GM19372 (cell line): ENCODE measurements around the gene RRAS2.
"Not testable (repeated sequence)": the region's sequence is repeated elsewhere in the genome, so short reads cannot be mapped to it uniquely, and the experiment has no call there.

Experiments used
- ATAC-seq: cut with Tn5 transposase; IDR thresholded peaks from one replicate; pipeline ENCODE4 v1.9.1; 2021; ENCODE audit warnings: mild to moderate bottlenecking, low read depth, moderate library complexity; ENCODE audit not compliant: unreplicated experiment

The RRAS2 gene

GRCh38 chr11:14373941-14374646 lies 15.1 kb upstream of the RRAS2 start:
- no peak for ATAC-seq

DNA sequence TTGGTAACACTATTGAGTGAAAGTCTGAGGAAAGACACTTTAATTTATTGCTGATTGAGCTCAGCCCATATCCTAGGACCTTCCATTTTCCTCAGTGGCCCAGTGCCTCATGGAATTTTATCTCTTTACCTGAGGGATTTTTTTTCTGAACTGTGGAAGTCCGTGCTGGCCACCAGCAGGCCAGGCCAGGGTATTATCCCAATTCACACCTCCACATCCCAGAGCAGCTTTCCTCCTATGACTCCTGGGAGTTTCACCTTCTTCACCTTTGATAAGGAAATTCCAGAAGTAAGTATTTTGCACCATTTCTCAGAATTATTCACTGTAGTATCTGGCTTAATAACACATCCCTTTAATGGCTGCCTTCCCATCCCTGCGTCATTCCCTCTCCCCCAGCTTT lies 13.0 kb upstream of the RRAS2 start:
- ATAC-seq = no peak

- ATAC-seq = no peak
Measured at GRCh38 chr11:14371249-14371648, 12.3 kb upstream of the RRAS2 start.

DNA sequence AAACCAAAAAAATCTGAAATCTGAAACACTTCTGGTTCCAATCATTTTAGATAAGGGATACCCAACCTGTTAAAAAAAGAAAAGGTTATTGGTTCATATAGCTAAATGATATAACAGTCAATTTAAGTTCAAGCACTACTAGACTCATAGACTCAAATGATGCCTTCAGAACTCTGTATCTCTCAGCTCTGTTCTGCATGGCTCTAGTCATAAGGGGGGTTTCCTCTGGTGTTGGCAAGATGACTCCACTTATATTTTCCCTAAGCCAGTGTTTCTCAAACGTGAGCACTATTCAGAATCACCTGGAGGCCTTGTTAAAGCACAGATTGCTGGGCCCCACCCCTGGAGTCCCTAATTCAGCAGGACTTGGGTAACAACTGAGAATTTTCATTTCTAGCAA lies 11.5 kb upstream of the RRAS2 start:
- ATAC-seq = no peak

GRCh38 chr11:14369598-14369997 lies 10.6 kb upstream of the RRAS2 start:
- ATAC-seq = no peak

GRCh38 chr11:14366936-14367335 lies 8.0 kb upstream of the RRAS2 start:
- no peak for ATAC-seq

- ATAC-seq = no peak
Measured at GRCh38 chr11:14364322-14364721, 5.3 kb upstream of the RRAS2 start.

DNA sequence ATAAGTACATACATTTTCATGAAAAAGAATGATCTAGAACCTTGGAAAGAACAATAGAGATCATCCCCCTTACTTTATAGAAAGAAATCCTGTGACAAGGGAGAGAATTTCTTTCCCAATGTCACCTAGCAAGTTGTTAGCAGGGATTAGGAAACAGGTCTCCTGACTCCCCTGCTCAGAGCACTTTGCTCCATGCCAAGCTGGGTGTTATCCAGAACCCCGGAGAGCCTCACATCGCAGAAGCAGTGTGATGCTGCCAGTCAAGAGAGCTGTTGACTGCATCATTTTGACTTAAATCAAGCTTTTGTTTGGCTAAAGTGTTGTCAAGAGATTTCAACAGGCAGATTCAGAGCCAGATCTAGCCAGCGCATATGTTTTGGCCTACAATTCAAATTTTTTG lies 3.6 kb upstream of the RRAS2 start:
- ATAC-seq = no peak

DNA sequence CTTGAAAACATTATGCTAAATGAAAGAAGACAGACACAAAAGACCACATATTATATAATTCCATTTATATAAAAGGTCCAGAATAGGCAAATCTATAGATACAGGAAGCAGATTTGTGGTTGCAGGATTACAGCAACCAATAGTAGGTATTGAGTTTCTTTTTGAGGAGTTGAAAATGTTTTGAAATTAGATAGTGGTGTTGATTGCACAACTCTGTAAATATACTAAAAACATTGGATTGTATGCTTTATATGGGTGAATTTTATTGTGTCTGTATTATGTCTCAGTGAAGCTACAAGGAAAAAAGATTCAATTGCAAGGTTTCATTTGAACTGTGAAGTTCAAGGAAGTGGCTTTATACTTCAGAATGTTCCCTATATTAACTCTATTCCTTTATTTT lies 3.0 kb upstream of the RRAS2 start:
- no peak for ATAC-seq

DNA sequence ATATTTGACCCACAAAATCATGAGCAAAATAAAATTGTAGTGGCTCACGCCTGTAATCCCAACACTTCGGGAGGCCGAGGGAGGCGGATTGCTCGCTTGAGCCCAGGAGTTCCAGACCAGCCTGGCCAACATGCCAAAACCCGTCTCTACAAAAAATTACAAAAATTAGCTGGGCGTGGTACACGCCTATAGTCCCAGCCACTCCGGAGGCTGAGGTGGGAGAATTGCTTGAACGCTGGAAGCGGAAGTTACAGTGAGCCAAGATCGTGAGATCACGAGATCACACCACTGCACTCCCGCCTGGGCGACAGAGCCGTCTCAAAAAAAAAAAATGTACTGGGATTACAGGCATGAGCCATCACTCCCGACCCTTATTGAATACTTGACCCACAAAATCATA lies 2.0 kb upstream of the RRAS2 start:
- no peak for ATAC-seq

DNA sequence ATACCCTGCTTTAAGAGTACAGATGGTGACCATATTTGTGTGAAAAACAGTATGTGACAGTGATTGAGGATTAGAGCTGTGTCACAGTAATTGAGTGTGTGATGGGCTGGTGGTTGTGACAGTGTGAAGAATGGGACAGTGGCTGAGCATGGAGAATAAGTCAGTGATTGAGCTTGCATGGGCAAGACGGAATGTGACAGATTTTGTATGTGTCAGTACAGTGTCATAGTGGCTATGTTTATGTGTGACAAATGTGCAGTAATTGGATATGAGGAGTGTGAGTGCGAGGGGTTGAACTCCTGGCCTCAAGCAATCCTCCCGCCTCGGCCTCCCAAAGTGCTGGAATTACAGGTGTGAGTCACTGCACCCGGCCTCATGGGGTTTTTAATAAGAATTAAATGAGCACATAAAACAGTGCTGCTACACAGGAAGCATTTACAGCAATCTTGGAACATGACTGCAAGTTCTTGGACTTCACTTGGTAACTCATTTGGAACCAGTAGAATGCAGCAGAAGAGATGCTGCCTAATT lies 583 bp upstream of the RRAS2 start:
- ATAC-seq = no peak

DNA sequence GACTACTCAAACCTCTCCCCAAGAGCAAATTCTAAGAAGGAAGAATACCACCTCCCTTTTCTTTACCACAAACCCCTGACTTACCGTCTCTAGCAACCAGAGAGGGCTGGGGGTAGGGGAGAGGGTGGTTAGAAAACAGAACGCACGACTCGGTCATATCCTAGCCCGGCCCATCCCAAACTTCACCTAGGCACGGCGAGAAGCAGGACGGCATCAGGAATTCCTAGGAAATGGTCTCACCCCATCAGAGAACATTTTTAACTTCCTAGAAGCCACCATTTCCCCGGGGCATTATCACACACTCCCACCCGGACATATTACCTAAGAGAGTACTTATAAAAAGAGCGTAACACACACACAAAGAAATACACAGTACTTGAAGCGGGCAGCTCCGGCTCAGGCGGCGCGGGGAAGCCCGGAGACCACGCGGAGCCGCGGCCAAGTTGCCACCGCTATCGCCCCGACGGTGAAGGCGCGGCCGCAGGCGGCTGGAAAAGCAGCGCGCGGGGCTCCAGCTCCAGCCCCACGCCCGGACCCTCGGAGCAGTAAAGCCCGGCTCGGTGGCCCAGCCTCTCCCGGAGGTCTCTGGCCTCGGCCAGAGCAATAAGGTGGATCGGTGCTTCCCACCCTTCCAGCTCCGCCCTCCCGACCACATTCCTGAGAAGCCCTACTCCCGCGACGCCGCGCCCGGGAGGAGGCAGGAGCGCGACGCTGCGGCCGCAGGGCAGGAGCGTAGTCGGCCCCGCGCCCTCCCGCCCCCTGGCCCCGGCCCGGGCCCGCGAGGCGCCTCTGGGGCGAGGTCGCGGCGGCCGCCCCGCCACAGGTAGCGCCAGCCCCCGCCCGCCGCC lies 878 bp downstream of the RRAS2 start:
- ATAC-seq = peak; percentile 46

- ATAC-seq = no peak
Measured at GRCh38 chr11:14356342-14356741, 2.6 kb downstream of the RRAS2 start.

- not testable (repeated sequence) for ATAC-seq
Measured at GRCh38 chr11:14354604-14355003, 4.4 kb downstream of the RRAS2 start.

- no peak for ATAC-seq
Measured at GRCh38 chr11:14350716-14351238, 8.2 kb downstream of the RRAS2 start.

- no peak for ATAC-seq
Measured at GRCh38 chr11:14350215-14350614, 8.8 kb downstream of the RRAS2 start.

- ATAC-seq = no peak
Measured at GRCh38 chr11:14347991-14348390, 11.0 kb downstream of the RRAS2 start.

GRCh38 chr11:14347494-14347893 lies 11.5 kb downstream of the RRAS2 start:
- ATAC-seq = no peak

GRCh38 chr11:14346303-14346955 lies 12.6 kb downstream of the RRAS2 start:
- ATAC-seq = no peak

DNA sequence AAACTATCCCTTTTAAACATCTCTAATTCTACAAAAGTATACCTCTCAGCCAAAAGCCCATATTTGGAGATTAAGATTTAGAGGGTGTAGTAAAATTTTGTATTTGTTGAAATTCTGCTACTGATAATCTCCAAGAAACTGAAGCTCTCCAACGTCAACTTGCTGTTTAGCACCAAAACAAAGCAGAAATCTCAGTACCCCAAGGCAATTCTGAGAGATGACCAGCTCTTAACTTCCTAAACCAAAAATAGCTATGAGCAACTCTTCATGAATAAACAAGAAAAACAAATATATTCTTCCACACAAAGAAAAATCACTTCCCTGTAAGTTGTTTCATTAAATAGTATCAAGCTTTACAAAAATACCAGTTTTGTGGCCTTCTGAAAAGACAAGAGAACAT lies 13.3 kb downstream of the RRAS2 start:
- no peak for ATAC-seq

DNA sequence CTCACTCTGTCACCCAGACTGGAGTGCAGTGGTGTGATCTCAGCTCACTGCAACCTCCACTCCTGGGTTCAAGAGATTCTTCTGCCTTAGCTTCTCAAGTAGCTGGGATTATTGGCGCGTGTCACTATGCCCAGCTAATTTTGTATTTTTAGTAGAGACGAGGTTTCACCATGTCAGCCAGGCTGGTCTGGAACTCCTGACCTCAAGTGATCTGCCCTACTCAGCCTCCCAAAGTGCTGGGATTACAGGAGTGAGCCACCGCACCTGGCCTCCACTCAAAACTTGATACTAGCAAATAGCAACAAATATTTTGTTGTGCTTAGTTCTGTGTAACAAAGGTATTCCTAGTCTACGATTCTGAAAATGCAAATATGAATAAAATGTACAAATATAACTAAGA lies 14.0 kb downstream of the RRAS2 start:
- not testable (repeated sequence) for ATAC-seq
